HCT116 (cell line): ENCODE data around the gene TTC24. TPM values are rescaled to one million over a fixed set of nuclear protein-coding genes. Genes with fewer than 3 reads are reported as not detected.
"Not testable (repeated sequence)": the region's sequence is repeated elsewhere in the genome, so short reads cannot be mapped to it uniquely, and the experiment has no call there.

ENCODE experiments used
- ATAC-seq: fragments of 200-7000 bp; cut with Tn5 transposase; 2 replicates; pipeline ENCODE4 v1.9.1; 2020; ENCODE audit warnings: mild to moderate bottlenecking, moderate library complexity
- BruUV-seq: library from RNA; stranded (reverse); fragments of 400-500 nt; replicated peaks from 2 replicates; lab custom pipeline; 2021; lab: Mats Ljungman, UMichigan
- CTCF ChIA-PET: fragments of 300-600 bp; sonication (Branson Sonifier 250); formaldehyde crosslinking; loops from one replicate; lab custom pipeline; 2021; ENCODE audit warnings: antibody characterized with exemption; lab: Charles Lee
- POLR2A ChIA-PET: fragments of 300-600, 350-600 bp; sonication (Branson Sonifier 250); formaldehyde crosslinking; loops from one replicate; lab custom pipeline; 2021; ENCODE audit warnings: antibody characterized with exemption; lab: Charles Lee
- RAD21 ChIA-PET, 2 experiments: fragments of 300-600 bp; sonication (Branson Sonifier 250); formaldehyde crosslinking; loops; one replicate each; lab custom pipeline; 2023; ENCODE audit warnings: low total read pairs in 2 of 2; ENCODE audit not compliant: uncharacterized antibody in 2 of 2, unreplicated experiment in 2 of 2, low non-redundant PET in 1 of 2; lab: Charles Lee
- DNase-seq: peaks from one replicate; pipeline ENCODE4 v3.0.0-alpha.2; 2010; ENCODE audit warnings: low read depth, low spot score
- H2AFZ ChIP-seq: fragments of 200-600 bp; shearing (Covaris generic), sonication (generic); 2 replicates; pipeline ENCODE4 v1.6.1; 2017; ENCODE audit warnings: low read depth, mixed run types, mixed read lengths, antibody characterized with exemption, low read length; ENCODE audit not compliant: poor library complexity, severe bottlenecking
- H3K27ac ChIP-seq: 2 replicates; pipeline ENCODE4 v1.5.1; 2012; ENCODE audit warnings: low read depth, low read length
- H3K27me3 ChIP-seq: fragments of 200-600 bp; sonication (generic); 2 replicates; pipeline ENCODE4 v1.6.1; 2016; ENCODE audit warnings: mixed run types, low read length, mixed read lengths; ENCODE audit not compliant: insufficient read depth
- H3K36me3 ChIP-seq, 2 experiments: fragments of 200-500 bp in 1 of 2; fragments of 200-600 bp in 1 of 2; sonication (Bioruptor generic) in 1 of 2; sonication (generic) in 1 of 2; 2 replicates each; pipeline versions ENCODE4 v1.5.1 to v1.6.1; 2014 to 2016; ENCODE audit warnings: low read length in 2 of 2, inconsistent platforms in 1 of 2, mixed read lengths in 1 of 2, mixed run types in 1 of 2; ENCODE audit not compliant: insufficient read depth in 2 of 2, control insufficient read depth in 1 of 2
- H3K4me1 ChIP-seq, 2 experiments: fragments of 200-600 bp in 1 of 2; sonication (generic) in 1 of 2; 2 replicates each; pipeline versions ENCODE4 v1.5.1 to v1.6.1; 2012 to 2017; ENCODE audit warnings: low read length in 2 of 2, inconsistent platforms in 1 of 2, mild to moderate bottlenecking in 1 of 2, mixed read lengths in 1 of 2, mixed run types in 1 of 2, moderate library complexity in 1 of 2; ENCODE audit not compliant: insufficient read depth in 2 of 2, control insufficient read depth in 1 of 2
- H3K4me2 ChIP-seq: fragments of 200-600 bp; sonication (generic); 2 replicates; pipeline ENCODE4 v1.6.1; 2017; ENCODE audit warnings: mixed run types, low read length, mixed read lengths
- H3K4me3 ChIP-seq, 2 experiments: fragments of 200-600 bp in 1 of 2; sonication (generic) in 1 of 2; replicated peaks in 1 of 2; 2 replicates each; pipeline ENCODE4 v1.5.1; 2011 to 2016; ENCODE audit warnings: low read length in 2 of 2, control low read depth in 1 of 2, low read depth in 1 of 2, mild to moderate bottlenecking in 1 of 2, mixed read lengths in 1 of 2, mixed run types in 1 of 2
- H3K79me2 ChIP-seq: fragments of 200-600 bp; sonication (generic); 2 replicates; pipeline ENCODE4 v1.6.1; 2017; ENCODE audit warnings: mild to moderate bottlenecking, mixed run types, low read length, moderate library complexity, mixed read lengths; ENCODE audit not compliant: insufficient read depth
- H3K9ac ChIP-seq: fragments of 200-600 bp; sonication (generic); 2 replicates; pipeline ENCODE4 v1.6.1; 2016; ENCODE audit warnings: low read length, mixed read lengths
- H3K9me2 ChIP-seq: fragments of 200-600 bp; sonication (generic), shearing (Covaris generic); 2 replicates; pipeline ENCODE4 v1.6.1; 2017; ENCODE audit warnings: mixed run types, mild to moderate bottlenecking, moderate library complexity; ENCODE audit not compliant: insufficient read depth
- H3K9me3 ChIP-seq, 2 experiments: fragments of 200-500 bp in 1 of 2; fragments of 200-600 bp in 1 of 2; sonication (Bioruptor generic) in 1 of 2; sonication (generic) in 1 of 2; 2 replicates each; pipeline ENCODE4 v1.6.1; 2014 to 2017; ENCODE audit warnings: low read length in 2 of 2, mixed read lengths in 2 of 2, inconsistent platforms in 1 of 2, low read depth in 1 of 2, mild to moderate bottlenecking in 1 of 2, mixed run types in 1 of 2, moderate library complexity in 1 of 2; ENCODE audit not compliant: control insufficient read depth in 1 of 2, insufficient read depth in 1 of 2
- H4K20me1 ChIP-seq: fragments of 200-600 bp; sonication (generic), shearing (Covaris generic); 2 replicates; pipeline ENCODE4 v1.6.1; 2017; ENCODE audit warnings: mixed run types, mild to moderate bottlenecking, moderate library complexity; ENCODE audit not compliant: insufficient read depth
- RAD21 ChIP-seq: IDR thresholded peaks from 2 replicates; pipeline ENCODE4 v1.6.1; 2012; ENCODE audit warnings: low read depth, mild to moderate bottlenecking
- ZFX ChIP-seq: fragments of 450-650 bp; IDR thresholded peaks from 2 replicates; pipeline ENCODE4 v1.6.1; 2017
- intact Hi-C: fragments of 100-400 bp; cut with micrococcal nuclease; formaldehyde crosslinking; loops from 2 replicates; pipeline ENCODE4 v1.10.0; 2022
- total RNA-seq: library from RNA; stranded (reverse); gene quantifications from one replicate; pipeline ENCODE4 v1.2.1, GENCODE V29; 2021; ENCODE audit not compliant: unreplicated experiment
- TF ChIP-seq, protein P1 (sequence below), 3 experiments: fragments of 200-600 bp in 1 of 3; sonication (generic) in 1 of 3; IDR thresholded peaks in 2 of 3; conservative IDR thresholded peaks in 1 of 3; 2 replicates each; pipeline ENCODE4 v1.5.1; 2012 to 2017; ENCODE audit warnings: low read depth in 2 of 3, low read length in 2 of 3, antibody characterized with exemption in 1 of 3, borderline replicate concordance in 1 of 3, control low read depth in 1 of 3, mild to moderate bottlenecking in 1 of 3, mixed read lengths in 1 of 3, mixed run types in 1 of 3, moderate library complexity in 1 of 3; ENCODE audit not compliant: insufficient read depth in 1 of 3

The TTC24 gene
- total RNA-seq, 1 experiment from 2014 or later: not detected

DNA sequence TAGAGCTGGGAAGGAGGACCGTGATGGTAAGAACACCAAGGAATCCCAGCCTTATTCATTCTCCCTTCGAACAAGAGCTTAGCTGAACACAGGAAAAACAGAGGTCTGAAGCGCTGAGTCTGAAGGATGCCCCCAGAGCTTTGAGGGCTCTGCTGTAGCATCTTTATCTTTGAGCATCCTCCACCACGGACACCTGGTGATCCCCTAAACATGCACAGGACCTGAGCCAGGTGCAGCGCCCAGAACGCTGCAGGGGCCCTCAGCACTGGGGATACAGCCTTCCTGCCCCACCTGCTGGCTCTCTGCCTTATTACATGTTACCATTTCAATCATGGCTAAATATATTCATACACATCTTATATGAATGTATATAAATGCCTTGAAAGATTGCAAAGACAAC, 29.5 kb downstream of the TTC24 start:
- no peak for TF ChIP-seq ZFX
- TF ChIP-seq, protein P1, sequence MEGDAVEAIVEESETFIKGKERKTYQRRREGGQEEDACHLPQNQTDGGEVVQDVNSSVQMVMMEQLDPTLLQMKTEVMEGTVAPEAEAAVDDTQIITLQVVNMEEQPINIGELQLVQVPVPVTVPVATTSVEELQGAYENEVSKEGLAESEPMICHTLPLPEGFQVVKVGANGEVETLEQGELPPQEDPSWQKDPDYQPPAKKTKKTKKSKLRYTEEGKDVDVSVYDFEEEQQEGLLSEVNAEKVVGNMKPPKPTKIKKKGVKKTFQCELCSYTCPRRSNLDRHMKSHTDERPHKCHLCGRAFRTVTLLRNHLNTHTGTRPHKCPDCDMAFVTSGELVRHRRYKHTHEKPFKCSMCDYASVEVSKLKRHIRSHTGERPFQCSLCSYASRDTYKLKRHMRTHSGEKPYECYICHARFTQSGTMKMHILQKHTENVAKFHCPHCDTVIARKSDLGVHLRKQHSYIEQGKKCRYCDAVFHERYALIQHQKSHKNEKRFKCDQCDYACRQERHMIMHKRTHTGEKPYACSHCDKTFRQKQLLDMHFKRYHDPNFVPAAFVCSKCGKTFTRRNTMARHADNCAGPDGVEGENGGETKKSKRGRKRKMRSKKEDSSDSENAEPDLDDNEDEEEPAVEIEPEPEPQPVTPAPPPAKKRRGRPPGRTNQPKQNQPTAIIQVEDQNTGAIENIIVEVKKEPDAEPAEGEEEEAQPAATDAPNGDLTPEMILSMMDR (IDR thresholded peaks at IDR 0.05 in 2 of 3, conservative IDR thresholded peaks at IDR 0.05 in 1 of 3; ENCODE audit: borderline replicate concordance in 1 of 3, insufficient read depth in 1 of 3, low read depth in 2 of 3, low read length in 2 of 3): peak; percentile 68 to 81 (median 77)
- peak; percentile 81 for TF ChIP-seq RAD21
- ATAC-seq (peak; percentile 77), DNase-seq (no peak)
- Histone ChIP-seq H4K20me1 (no peaks in the 10 kb centered on the region), H3K27me3 (no peaks in the 10 kb centered on the region), H3K9me3 (no peaks in the 10 kb centered on the region), H3K4me3 (no peak overlapping the region), H3K27ac (no peak overlapping the region), H3K9ac (no peak overlapping the region), H3K79me2 (no peaks in the 10 kb centered on the region), H2AFZ (no peak overlapping the region), H3K36me3 (no peaks in the 10 kb centered on the region), H3K9me2 (no peaks in the 10 kb centered on the region), H3K4me2 (peak overlapping the region; percentile 21; the same call in 1 of the 2 replicates), H3K4me1 (peaks cover 0 to 16% of the 10 kb centered on the region in 2 experiments; a peak in 2 of 4 replicates)
- intact Hi-C loops: loop anchor here (1.0 to 2.0 kb wide), 4 partner anchors 25 to 226 kb away; no protein-coding TSS in a partner anchor
- ChIA-PET CTCF (interaction anchor here (0.5 to 1.8 kb wide), 11 partner anchors 8 to 223 kb away, joined by 3 to 19 read pairs (median 4); partner anchors contain the start of genes MEF2D and NAXE), RAD21 (interaction anchor here in 1 of 2 experiments (1.0 kb wide), 1 partner anchor 152 kb away, joined by 5 read pairs; no protein-coding TSS in a partner anchor), POLR2A (interaction anchor here (1.0 to 1.1 kb wide), 2 partner anchors 52 to 152 kb away, joined by 3 to 4 read pairs; no protein-coding TSS in a partner anchor)
- BruUV-seq: no TSS peak

DNA sequence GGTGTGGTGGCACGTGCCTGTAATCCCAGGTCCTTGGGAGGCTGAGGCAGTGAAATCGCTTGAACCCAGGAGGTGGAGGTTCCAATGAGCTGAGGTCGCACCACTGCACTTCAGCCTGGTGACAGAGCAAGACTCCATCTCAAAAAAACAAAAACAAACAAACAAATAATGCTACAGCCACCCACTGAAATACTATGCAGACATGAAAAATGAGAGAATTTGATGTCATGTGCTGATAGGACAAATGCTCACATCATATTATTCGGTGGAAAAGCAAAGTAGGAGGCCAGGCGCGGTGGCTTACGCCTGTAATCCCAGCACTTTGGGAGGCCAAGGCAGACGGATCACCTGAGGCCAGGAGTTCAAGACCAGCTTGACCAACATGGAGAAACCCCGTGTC, 30.5 kb downstream of the TTC24 start:
- DNase-seq, ATAC-seq, BruUV-seq, POLR2A ChIA-PET, H3K36me3 ChIP-seq, H3K4me3 ChIP-seq, H3K27me3 ChIP-seq, H2AFZ ChIP-seq, H3K4me2 ChIP-seq, intact Hi-C loops, H3K9ac ChIP-seq, RAD21 ChIA-PET, H3K79me2 ChIP-seq, H3K9me2 ChIP-seq, H4K20me1 ChIP-seq, H3K9me3 ChIP-seq, H3K27ac ChIP-seq: not testable (repeated sequence)
- H3K4me1 ChIP-seq: peaks cover 0 to 16% of the 10 kb centered on the region in 2 experiments; a peak in 2 of 4 replicates
- CTCF ChIA-PET: interaction anchor here (1.5 kb wide), 1 partner anchor 18 kb away, joined by 4 read pairs; no protein-coding TSS in a partner anchor
